Type B pancreatic cell (in vitro differentiated cells): ENCODE measurements around the gene IFI6. TPM values are rescaled to one million over a fixed set of nuclear protein-coding genes. Genes with fewer than 3 reads are reported as not detected.
"Not testable (repeated sequence)": the region's sequence is repeated elsewhere in the genome, so short reads cannot be mapped to it uniquely, and the experiment has no call there.

Experiments
- DNase-seq: peaks from one replicate; pipeline ENCODE4 v3.0.0; 2021; ENCODE audit warnings: mixed read lengths; ENCODE audit not compliant: unreplicated experiment; ENCODE audit errors: extremely low spot score
- H3K27ac Mint-ChIP-seq: 2 replicates; pipeline ENCODE4 v1.8.0; 2021; ENCODE audit warnings: mild to moderate bottlenecking, mixed read lengths
- H3K27me3 Mint-ChIP-seq: 2 replicates; pipeline ENCODE4 v1.8.0; 2021; ENCODE audit warnings: mixed read lengths
- H3K36me3 Mint-ChIP-seq: 2 replicates; pipeline ENCODE4 v1.8.0; 2021; ENCODE audit warnings: mixed read lengths
- H3K4me1 Mint-ChIP-seq: one replicate; pipeline ENCODE4 v1.8.0; 2021; ENCODE audit warnings: mixed read lengths; ENCODE audit not compliant: unreplicated experiment
- H3K4me3 Mint-ChIP-seq: 2 replicates; pipeline ENCODE4 v1.8.0; 2021; ENCODE audit warnings: mild to moderate bottlenecking, mixed read lengths
- H3K9me3 Mint-ChIP-seq: 2 replicates; pipeline ENCODE4 v1.8.0; 2021; ENCODE audit warnings: mixed read lengths
- total RNA-seq: library from RNA; stranded (reverse); gene quantifications from 2 replicates; pipeline ENCODE4 v1.2.1, GENCODE V29; 2021; ENCODE audit warnings: low replicate concordance
- TF ChIP-seq, protein P1 (sequence below): fragments of 200-600 bp; sonication (generic); conservative IDR thresholded peaks from 2 replicates; pipeline ENCODE4 v1.5.0; 2021; ENCODE audit warnings: antibody characterized with exemption, mild to moderate bottlenecking

The IFI6 gene
- total RNA-seq, 1 donor from 2014 or later, result 62.2 TPM

GRCh38 chr1:27689423-27690173 is 17.6 kb upstream of the IFI6 start:
- Mint-ChIP-seq H3K27me3 (peaks cover 6% of the 10 kb centered on the region), H3K9me3 (no peaks in the 10 kb centered on the region), H3K36me3 (no peaks in the 10 kb centered on the region), H3K4me3 (no peak overlapping the region), H3K4me1 (no peaks in the 10 kb centered on the region), H3K27ac (no peak overlapping the region)
- TF ChIP-seq, protein P1, sequence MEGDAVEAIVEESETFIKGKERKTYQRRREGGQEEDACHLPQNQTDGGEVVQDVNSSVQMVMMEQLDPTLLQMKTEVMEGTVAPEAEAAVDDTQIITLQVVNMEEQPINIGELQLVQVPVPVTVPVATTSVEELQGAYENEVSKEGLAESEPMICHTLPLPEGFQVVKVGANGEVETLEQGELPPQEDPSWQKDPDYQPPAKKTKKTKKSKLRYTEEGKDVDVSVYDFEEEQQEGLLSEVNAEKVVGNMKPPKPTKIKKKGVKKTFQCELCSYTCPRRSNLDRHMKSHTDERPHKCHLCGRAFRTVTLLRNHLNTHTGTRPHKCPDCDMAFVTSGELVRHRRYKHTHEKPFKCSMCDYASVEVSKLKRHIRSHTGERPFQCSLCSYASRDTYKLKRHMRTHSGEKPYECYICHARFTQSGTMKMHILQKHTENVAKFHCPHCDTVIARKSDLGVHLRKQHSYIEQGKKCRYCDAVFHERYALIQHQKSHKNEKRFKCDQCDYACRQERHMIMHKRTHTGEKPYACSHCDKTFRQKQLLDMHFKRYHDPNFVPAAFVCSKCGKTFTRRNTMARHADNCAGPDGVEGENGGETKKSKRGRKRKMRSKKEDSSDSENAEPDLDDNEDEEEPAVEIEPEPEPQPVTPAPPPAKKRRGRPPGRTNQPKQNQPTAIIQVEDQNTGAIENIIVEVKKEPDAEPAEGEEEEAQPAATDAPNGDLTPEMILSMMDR, result no peak
- DNase-seq, result no peak

DNA sequence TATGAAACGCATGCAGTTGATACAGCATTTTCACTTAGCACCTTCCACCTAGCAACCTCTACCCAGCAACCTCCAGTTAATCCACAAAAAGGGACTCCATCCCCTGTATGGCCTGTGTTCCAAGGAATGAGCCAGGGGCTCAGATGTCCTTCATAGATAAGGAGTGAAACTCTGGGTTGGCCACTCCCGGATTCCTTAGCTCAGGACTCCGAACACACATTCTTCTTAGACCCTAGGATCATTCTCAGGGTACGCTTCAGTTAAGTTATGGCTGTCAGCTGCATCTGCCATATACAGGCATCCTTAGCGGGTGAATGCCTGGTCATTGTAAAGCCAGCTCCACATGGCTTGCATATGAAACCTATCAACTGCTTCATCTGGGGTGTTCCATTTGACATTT is 15.9 kb upstream of the IFI6 start:
- Mint-ChIP-seq H3K27me3 (peaks cover 6% of the 10 kb centered on the region), H3K36me3 (no peaks in the 10 kb centered on the region), H3K4me3 (no peak overlapping the region), H3K4me1 (no peaks in the 10 kb centered on the region), H3K9me3 (no peaks in the 10 kb centered on the region), H3K27ac (no peak overlapping the region)
- DNase-seq, result no peak
- TF ChIP-seq, protein P1, result no peak

DNA sequence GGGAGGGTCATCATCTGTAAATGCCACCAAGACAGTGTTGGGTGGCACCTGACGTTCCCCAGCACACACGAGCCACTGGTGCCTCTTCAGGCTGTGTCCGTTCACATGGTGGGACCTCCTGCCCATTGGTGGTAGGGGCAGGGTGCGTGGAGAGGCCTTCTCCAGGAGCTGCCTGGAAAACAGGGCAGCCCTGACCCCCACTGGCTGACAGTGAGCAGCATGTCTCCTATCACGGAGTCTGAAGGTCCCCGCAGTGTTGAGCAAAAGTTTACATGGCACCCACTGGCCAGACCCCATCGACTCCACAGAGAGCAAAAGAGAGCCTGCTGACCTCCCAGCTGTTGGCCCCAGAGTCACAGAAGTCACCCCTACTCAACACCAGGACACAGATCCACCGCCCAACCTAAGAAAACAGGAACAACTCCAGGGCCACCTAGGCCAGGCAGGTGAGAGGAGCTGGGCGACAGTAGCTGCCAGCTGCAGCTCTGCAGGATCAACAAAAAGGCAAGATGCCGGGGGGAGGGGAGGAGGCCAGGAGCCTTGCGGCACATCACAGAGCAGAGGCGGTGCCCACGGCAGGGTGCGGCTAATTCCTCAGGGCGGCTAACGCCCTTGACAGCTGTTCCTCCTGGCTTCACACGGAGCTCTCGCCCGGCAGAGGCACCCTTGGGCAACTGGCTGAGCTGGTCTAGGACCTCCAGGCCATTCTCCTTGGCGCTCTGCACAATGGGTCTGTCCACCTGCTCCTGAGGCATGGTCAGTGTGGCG is 14.4 kb upstream of the IFI6 start:
- H3K4me3 Mint-ChIP-seq, result no peak overlapping the region
- H3K27ac Mint-ChIP-seq, result no peak overlapping the region
- TF ChIP-seq, protein P1, result no peak
- H3K36me3 Mint-ChIP-seq, result peaks cover 3% of the 10 kb centered on the region
- H3K9me3 Mint-ChIP-seq, result no peaks in the 10 kb centered on the region
- no peak for DNase-seq
- H3K27me3 Mint-ChIP-seq, result peaks cover 6% of the 10 kb centered on the region
- no peaks in the 10 kb centered on the region for H3K4me1 Mint-ChIP-seq

- Mint-ChIP-seq H3K4me3 (no peak overlapping the region), H3K36me3 (peaks cover 5% of the 10 kb centered on the region), H3K9me3 (no peaks in the 10 kb centered on the region), H3K27ac (no peak overlapping the region), H3K4me1 (no peaks in the 10 kb centered on the region), H3K27me3 (peaks cover 1% of the 10 kb centered on the region)
- TF ChIP-seq, protein P1, result no peak
- DNase-seq, result no peak
Observed at GRCh38 chr1:27684176-27684575, 12.2 kb upstream of the IFI6 start.

GRCh38 chr1:27682351-27682944 is 10.5 kb upstream of the IFI6 start:
- H3K27ac Mint-ChIP-seq, result no peak overlapping the region
- no peak overlapping the region for H3K4me3 Mint-ChIP-seq
- TF ChIP-seq, protein P1, result no peak

DNA sequence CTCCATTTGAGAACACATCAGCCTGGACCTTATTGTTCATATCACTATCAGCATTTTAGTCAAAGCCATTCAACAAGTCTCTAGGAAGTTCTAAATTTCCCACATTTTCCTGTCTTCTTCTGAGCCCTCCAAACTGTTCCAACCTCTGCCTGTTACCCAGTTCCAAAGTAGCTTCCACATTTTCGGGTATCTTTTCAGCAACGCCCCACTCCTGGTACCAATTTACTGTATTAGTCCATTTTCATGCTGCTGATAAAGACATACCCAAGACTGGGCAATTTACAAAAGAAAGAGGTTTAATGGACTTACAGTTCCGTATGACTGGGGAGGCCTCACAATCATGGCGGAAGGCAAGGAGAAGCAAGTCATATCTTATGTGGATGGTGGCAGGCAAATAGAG is 9.6 kb upstream of the IFI6 start:
- not testable (repeated sequence) for H3K4me1 Mint-ChIP-seq, H3K27ac Mint-ChIP-seq, H3K27me3 Mint-ChIP-seq, H3K36me3 Mint-ChIP-seq, H3K9me3 Mint-ChIP-seq, H3K4me3 Mint-ChIP-seq, DNase-seq

More at GRCh38 chr1:27682351-27682944, 10.5 kb upstream of the IFI6 start:
- H3K4me1 Mint-ChIP-seq, result no peaks in the 10 kb centered on the region
- no peaks in the 10 kb centered on the region for H3K27me3 Mint-ChIP-seq
- H3K9me3 Mint-ChIP-seq, result no peaks in the 10 kb centered on the region
- no peak for DNase-seq
- H3K36me3 Mint-ChIP-seq, result peaks cover 5% of the 10 kb centered on the region

DNA sequence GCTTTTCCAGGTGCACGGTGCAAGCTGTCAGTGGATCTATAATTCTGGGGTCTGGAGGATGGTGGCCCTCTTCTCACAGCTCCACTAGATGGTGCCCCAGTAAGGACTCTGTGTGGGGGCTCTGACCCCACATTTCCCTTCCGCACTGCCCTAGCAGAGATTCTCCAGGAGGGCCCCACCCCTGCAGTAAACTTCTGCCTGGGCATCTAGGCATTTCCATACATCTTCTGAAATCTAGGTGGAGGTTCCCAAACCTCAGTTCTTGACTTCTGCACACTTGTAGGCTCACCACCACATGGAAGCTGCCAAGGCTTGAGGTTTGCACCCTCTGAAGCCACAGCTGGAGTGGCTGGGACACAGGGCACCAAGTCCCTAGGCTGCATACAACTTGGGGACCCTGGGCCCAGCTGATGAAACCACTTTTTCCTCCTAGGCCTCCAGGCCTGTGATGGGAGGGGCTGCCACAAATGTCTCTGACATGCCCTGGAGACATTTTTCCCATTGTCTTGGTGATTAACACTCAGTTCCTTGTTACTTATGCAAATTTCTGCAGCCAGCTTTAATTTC is 8.3 kb upstream of the IFI6 start:
- H3K27ac Mint-ChIP-seq, DNase-seq: not testable (repeated sequence)

More for the DNA sequence above, 8.3 kb upstream of the IFI6 start:
- not testable (repeated sequence) for H3K27me3 Mint-ChIP-seq, H3K4me1 Mint-ChIP-seq, H3K4me3 Mint-ChIP-seq, H3K36me3 Mint-ChIP-seq, H3K9me3 Mint-ChIP-seq
